Left ventricle myocardium superior (tissue), 1 donor: ENCODE results near the gene ATG13. TPM values are rescaled to one million over a fixed set of nuclear protein-coding genes. Genes with fewer than 3 reads are reported as not detected.
A peak's percentile ranks its signal among the peaks of the same experiment; 100 is the strongest.

ENCODE experiments used
- ATAC-seq: fragments of 200-7000 bp; cut with Tn5 transposase; one replicate; pipeline ENCODE4 v1.9.1; 2020; ENCODE audit warnings: mild to moderate bottlenecking, moderate library complexity
- DNase-seq: peaks from one replicate; pipeline ENCODE4 v3.0.0-alpha.2; 2020
- intact Hi-C: fragments of 100-400 bp; cut with micrococcal nuclease; formaldehyde crosslinking; loops from one replicate; pipeline ENCODE4 v1.11.0; 2022
- total RNA-seq: library from RNA; stranded (reverse); fragmentation: NEBNext Ultra II Directional; extraction: Animal tissue kit (Norgen Biotek cat#: 25700); gene quantifications from one replicate; pipeline ENCODE4 v1.2.1, GENCODE V29; 2021
- donor health status: DM: no; HTN: yes; CAD: no; lungs with severe emphysema.

Gene ATG13
- total RNA-seq, 1 donor from 2014 or later = 34.4 TPM

DNA sequence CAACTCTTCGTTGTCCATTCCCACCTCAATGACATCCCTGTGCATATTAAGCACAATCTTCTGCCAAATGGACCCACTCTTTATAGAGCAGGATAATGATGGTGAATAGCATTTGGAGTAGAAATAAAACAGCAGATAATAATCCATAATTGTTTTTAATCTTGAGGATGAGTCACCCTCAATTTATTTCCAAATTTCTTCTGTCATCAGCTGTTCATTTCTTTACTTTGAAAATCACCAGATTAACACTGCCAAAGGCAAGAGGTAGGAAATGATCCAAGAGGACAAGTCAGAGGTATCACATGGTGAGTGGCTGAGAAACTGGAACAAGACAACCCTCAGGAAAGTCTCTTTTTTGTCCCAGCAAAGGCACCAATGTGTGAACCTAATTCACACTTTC, 16.2 kb upstream of the ATG13 start:
- no peak for DNase-seq
- peak; percentile 62 for ATAC-seq
- intact Hi-C loops = no loop called here

GRCh38 chr11:46603704-46604308, 13.5 kb upstream of the ATG13 start:
- ATAC-seq = no peak
- intact Hi-C loops = no loop called here
- no peak for DNase-seq

GRCh38 chr11:46604796-46605195, 12.6 kb upstream of the ATG13 start:
- no peak for ATAC-seq
- intact Hi-C loops = no loop called here
- no peak for DNase-seq

GRCh38 chr11:46607516-46607915, 9.8 kb upstream of the ATG13 start:
- ATAC-seq = no peak
- intact Hi-C loops = no loop called here
- DNase-seq = no peak

- intact Hi-C loops = no loop called here
- ATAC-seq (no peak), DNase-seq (no peak)
These were observed 8.0 kb upstream of the ATG13 start for GRCh38 chr11:46609386-46609785.

GRCh38 chr11:46611526-46612304, 5.6 kb upstream of the ATG13 start:
- intact Hi-C loops = no loop called here
- peak; percentile 56 for ATAC-seq
- no peak for DNase-seq

GRCh38 chr11:46612326-46612725, 5.0 kb upstream of the ATG13 start:
- DNase-seq = no peak
- ATAC-seq = no peak
- intact Hi-C loops = no loop called here

DNA sequence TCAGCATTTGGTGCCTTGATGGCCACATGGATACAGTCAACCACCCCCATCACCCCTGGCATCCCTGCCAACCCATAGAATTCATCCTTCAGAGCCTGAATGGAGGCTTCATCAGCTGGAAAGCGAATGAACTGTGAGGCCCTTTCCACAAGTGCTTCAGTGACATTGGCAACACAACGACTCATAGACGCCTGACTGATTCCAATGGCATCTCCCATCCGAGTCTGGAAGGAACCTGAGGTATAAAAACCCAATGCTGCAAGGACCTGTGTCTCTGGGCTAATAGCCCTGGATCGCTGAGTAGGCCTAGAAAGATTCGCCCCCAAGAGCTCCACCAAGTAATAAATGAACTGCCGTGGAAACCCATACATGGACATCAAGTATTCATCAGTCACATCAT, 1.6 kb upstream of the ATG13 start:
- ATAC-seq (no peak), DNase-seq (no peak)
- intact Hi-C loops = no loop called here

DNA sequence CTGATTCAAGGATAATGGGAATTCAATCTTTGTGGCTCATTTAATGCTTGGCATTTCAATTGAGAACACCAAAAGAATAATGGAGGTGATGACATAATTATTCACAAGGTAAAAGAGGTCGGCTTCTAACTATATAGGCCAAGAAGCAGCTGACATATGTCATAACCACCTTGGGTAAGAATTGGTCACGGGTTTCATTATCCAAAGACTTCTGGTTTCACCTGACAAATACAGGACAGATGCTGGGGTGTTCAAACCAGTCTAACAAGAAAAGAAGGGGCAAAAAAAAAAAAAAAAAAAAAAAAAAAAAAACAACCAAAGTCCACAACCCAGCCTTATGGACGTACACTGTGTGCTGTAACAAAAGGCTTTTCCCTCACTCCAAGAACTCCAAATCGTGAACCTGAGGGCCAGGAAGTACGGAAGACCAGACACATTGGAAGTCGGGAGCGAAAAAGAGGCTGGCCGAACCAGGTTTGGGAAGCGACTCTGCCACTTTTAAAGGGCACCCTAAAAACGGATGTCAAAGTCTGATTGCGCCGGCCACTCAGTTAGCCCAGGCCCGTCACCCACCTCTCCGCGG, 711 bp upstream of the ATG13 start:
- no peak for DNase-seq
- intact Hi-C loops = no loop called here
- ATAC-seq = no peak

GRCh38 chr11:46617972-46618314, 590 bp downstream of the ATG13 start:
- intact Hi-C loops = no loop called here

DNA sequence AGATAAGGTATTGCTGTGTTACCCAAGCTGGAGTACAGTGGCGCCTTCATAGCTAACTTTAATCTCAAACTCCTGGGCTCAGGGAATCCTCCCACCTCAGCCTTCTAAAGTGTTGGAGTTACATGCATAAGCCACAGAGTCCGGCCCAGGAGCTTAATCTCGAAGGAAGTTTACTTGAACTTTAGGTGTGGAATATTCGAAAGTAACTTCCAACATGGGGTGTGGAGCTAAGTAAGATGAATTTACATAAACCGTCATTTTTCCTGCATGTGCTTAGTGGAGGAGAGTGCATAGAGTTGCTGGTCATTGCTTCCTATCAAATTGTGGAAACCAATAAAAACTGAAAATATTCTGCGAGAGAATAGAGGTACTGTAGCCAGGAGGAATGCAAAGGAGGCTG, 1.5 kb downstream of the ATG13 start:
- ATAC-seq (no peak), DNase-seq (no peak)
- intact Hi-C loops = no loop called here

More at GRCh38 chr11:46617972-46618314, 590 bp downstream of the ATG13 start:
- DNase-seq (no peak), ATAC-seq (no peak)

- ATAC-seq (no peak), DNase-seq (no peak)
- intact Hi-C loops = no loop called here
These were observed 8.1 kb downstream of the ATG13 start for GRCh38 chr11:46625406-46625805.

- ATAC-seq (peak; percentile 33), DNase-seq (no peak)
- intact Hi-C loops = no loop called here
These were observed 11.6 kb downstream of the ATG13 start for GRCh38 chr11:46628961-46629360.

DNA sequence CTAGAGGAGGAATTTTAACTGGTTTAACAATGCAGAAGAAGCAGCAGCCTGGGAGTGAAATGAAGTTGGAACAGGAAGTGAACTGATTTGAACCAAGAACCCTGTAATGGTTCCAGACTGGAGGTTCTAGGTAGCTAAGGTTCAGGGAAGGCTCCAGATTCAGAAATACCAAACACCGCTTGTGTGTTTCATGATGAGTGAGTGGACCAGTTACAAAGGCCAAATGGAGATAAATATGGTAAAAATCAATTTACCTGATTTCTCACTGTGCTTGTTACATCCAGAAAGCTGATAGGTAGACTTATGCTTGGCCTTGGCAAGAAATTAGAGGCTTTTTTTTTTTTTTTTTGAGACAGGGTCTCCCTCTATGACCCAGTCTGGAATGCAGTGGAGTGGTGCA, 12.9 kb downstream of the ATG13 start:
- intact Hi-C loops = no loop called here
- ATAC-seq = no peak
- no peak for DNase-seq

GRCh38 chr11:46631676-46632075, 14.3 kb downstream of the ATG13 start:
- ATAC-seq (no peak), DNase-seq (no peak)
- intact Hi-C loops = no loop called here

GRCh38 chr11:46632502-46632901, 15.1 kb downstream of the ATG13 start:
- intact Hi-C loops = no loop called here

GRCh38 chr11:46633291-46634217, 16.2 kb downstream of the ATG13 start:
- ATAC-seq (no peak), DNase-seq (no peak)
- intact Hi-C loops = no loop called here

More at GRCh38 chr11:46632502-46632901, 15.1 kb downstream of the ATG13 start:
- no peak for ATAC-seq
- DNase-seq = no peak

GRCh38 chr11:46635557-46636139, 18.3 kb downstream of the ATG13 start:
- ATAC-seq = no peak
- intact Hi-C loops = no loop called here
- DNase-seq = no peak

DNA sequence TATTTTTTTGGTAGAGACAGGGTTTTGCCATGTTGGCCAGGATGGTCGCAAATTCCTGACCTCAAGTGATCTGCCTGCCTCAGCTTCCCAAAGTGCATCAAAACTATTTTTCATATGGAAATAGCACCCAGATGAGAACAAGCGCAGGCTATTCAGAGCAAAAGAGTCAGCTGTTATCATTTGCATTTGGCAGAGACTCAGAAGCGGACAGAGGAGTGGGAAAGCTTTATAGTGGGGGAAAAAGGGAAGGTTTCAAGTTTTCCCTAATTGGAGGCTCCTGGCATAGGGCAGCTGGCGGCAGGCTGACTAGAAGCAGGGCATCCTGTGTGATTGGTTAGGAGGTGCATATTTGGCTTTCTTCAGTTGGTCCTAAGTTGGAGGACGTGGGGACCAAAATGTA, 20.2 kb downstream of the ATG13 start:
- ATAC-seq (no peak), DNase-seq (no peak)
- intact Hi-C loops = no loop called here
